ENCODE data around the gene MYO15A. TPM values are rescaled to one million over a fixed set of nuclear protein-coding genes. Genes with fewer than 3 reads are reported as not detected.

MYO15A gene
- total and polyA plus RNA-seq, 2 of the 4 experiments (the other 2 are of a cell fraction), result 0.18 to 1.1 TPM

- DNase-seq, result no peak
- Histone ChIP-seq H2AK5ac (ENCODE audit: low read depth, low read length) (no peak overlapping the region), H3K79me1 (ENCODE audit: low read depth in 1 of 2, low read length in 2 of 2) (no peaks in the 10 kb centered on the region), H3K14ac (replicated peaks; ENCODE audit: low read depth, low read length) (no peak overlapping the region), H3K27ac (ENCODE audit: insufficient read depth, low read length) (no peak overlapping the region), H2AK9ac (replicated peaks; ENCODE audit: low read depth, low read length, poor library complexity) (no peak overlapping the region), H4K8ac (ENCODE audit: low read depth in 2 of 2, low read length in 2 of 2) (no peak overlapping the region), H2BK20ac (ENCODE audit: low read depth, low read length) (no peak overlapping the region), H3K4ac (ENCODE audit: low read depth, low read length) (no peak overlapping the region), H3K9me3 (ENCODE audit: control insufficient read depth, insufficient read depth, low read length) (no peaks in the 10 kb centered on the region), H3K18ac (ENCODE audit: low read depth, low read length) (no peak overlapping the region), H3K36me3 (ENCODE audit: control insufficient read depth, insufficient read depth, low read length) (peaks cover 18% of the 10 kb centered on the region; the same call in 1 of the 2 replicates), H4K91ac (ENCODE audit: insufficient read depth, low read depth, low read length) (no peak overlapping the region), H2BK120ac (ENCODE audit: low read depth, low read length) (no peak overlapping the region), H3K23ac (ENCODE audit: low read depth, low read length) (no peak overlapping the region), H2BK5ac (ENCODE audit: low read depth, low read length, poor library complexity, severe bottlenecking) (no peak overlapping the region), H3K9ac (ENCODE audit: low read depth, low read length) (no peak overlapping the region), H3K4me3 (ENCODE audit: insufficient read depth, low read depth, low read length) (no peak overlapping the region), H3K4me2 (ENCODE audit: low read depth, low read length) (no peak overlapping the region), H2AFZ (replicated peaks; ENCODE audit: low read length, poor library complexity) (no peak overlapping the region), H3K4me1 (ENCODE audit: control insufficient read depth, insufficient read depth, low read length) (no peaks in the 10 kb centered on the region), H3K27me3 (ENCODE audit: control insufficient read depth, insufficient read depth, low read length) (no peaks in the 10 kb centered on the region), H3K56ac (ENCODE audit: extremely low read depth, insufficient read depth, low read length) (no peak overlapping the region), H4K5ac (ENCODE audit: low read depth, low read length) (no peak overlapping the region), H3K9me1 (ENCODE audit: insufficient read depth, low read length) (peaks cover 4% of the 10 kb centered on the region), H4K20me1 (ENCODE audit: insufficient read depth, low read length) (no peaks in the 10 kb centered on the region), H2BK15ac (ENCODE audit: low read depth, low read length) (no peak overlapping the region)
- intact Hi-C loops (cut with micrococcal nuclease), result no loop called here
- POLR2A ChIA-PET (ENCODE audit: unreplicated experiment), result no interaction called here
- no TSS peak for BruUV-seq (replicated peaks)
- dilution Hi-C loops (cut with HindIII; ENCODE audit: low sequenced_read_pairs, unreplicated experiment), result no loop called here
- in situ Hi-C loops (cut with MboI; ENCODE audit: low sequenced_read_pairs), result no loop called here
- TF ChIP-seq RFX5 (IDR thresholded peaks at IDR 0.05; ENCODE audit: low read depth, low read length) (no peak), MAFK (IDR thresholded peaks at IDR 0.05; ENCODE audit: low read depth, low read length) (no peak)
- no peak for ATAC-seq (ENCODE audit: low read depth)
- 67% methylated on average over 3 of the region's 10 CpGs; no CpG with 5 or more reads in 1 of the 2 experiments for WGBS, 2 experiments (ENCODE audit: extremely low coverage in 2 of 2, insufficient read length in 1 of 2)
- CTCF ChIA-PET, result interaction anchor here (0.9 kb wide), 1 partner anchor 61 kb away, joined by 3 read pairs; no protein-coding TSS in a partner anchor
Observed at GRCh38 chr17:18109935-18110485, 1.5 kb downstream of the MYO15A start.
